Measurements from ENCODE around the gene EMB. TPM values are rescaled to one million over a fixed set of nuclear protein-coding genes. Genes with fewer than 3 reads are reported as not detected.

The EMB gene
- total and polyA plus RNA-seq, 2 of the 8 experiments (the other 6 are each of a cell fraction or from before 2014, with no cell fraction given), result 29.3 to 48.4 TPM

Other genes starting within 250 kb of the EMB start
- gene PARP8, start 225.3 kb upstream of the EMB start, total RNA-seq (2021; fragmentation: NEBNext Ultra II Directional; extraction: Animal tissue kit (Norgen Biotek cat#: 25700)), result 27.6 and 30.6 TPM in 2 replicates
- gene PARP8, start 225.3 kb upstream of the EMB start, polyA plus RNA-seq (2011; rRNA removed), result 9.5 and 16.6 TPM in 2 replicates

Data from H1 (cell line).